CD1c-positive myeloid dendritic cell (primary cell): ENCODE measurements around the gene CYB5B.

ENCODE experiments used
- DNase-seq: peaks from one replicate; pipeline ENCODE4 v3.0.0-alpha.2; 2016; ENCODE audit errors: extremely low spot score

Gene CYB5B

DNA sequence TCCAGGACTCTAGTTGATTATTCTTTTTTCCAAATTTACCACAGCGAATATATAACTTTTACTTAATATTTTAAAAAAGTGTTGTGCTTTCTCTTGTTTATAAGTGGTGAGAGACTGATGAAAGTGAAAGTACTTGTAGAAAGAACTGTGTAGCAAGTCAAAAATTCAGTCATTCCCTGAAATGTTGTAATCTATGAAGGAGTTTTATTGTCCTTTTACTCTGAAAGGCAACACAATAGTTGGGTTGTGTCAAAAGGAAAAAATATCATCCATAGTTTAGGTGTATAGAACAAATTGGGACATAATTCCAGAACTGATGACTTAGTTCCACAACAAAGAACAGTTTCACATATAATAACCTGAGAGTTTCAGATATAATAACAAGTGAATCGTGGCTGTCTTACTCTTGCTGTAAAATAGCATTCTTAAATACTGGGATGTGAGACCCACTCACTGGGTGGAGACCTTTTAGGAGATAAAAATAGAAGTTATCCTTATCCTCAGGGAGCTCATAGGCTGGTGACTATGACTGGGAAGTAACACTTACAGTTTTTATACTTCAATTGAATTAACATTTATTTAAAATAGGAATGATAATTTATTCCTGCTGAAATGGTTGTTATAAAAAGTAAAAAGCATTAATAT, 20.6 kb downstream of the CYB5B start:
- DNase-seq: no peak

- DNase-seq: no peak
These were observed 24.2 kb downstream of the CYB5B start for GRCh38 chr16:69448470-69449193.

DNA sequence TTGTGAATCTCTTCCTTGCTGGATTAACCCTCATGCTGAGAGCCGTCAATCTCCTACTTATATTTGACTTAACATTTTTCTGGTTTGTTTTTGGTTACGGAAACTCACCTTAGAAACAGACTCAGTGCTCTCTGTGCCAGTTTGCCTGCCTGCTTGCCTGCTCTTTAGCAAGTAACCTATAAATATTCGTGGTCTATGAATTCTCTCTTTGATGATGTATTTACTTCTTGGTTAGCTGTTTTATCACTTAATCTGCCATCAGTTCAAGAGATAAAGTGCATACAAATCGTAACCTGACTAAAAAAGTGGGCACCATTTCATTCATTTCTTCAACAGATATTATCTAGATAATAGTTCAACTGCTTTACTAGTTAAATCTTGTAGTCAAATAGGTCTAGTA, 26.7 kb downstream of the CYB5B start:
- DNase-seq: no peak

DNA sequence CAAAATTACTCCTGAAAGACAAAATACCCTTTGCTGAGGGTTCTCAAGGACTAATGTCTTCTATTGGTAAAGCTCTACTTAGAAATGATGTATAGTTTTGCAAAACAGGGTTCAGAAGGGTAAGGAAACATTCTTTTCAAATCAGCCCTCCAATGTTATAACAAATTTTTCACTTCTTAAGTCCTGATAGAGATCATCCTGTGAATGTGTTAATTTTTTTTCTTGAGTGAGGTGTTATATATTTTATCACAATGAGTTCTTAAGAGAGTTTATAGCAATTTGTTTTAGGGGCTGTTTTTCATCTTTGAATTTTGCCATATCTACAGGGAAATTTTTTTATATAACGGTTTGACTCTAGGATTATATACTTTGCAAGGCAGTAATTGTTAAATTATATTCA, 29.5 kb downstream of the CYB5B start:
- DNase-seq: no peak

DNA sequence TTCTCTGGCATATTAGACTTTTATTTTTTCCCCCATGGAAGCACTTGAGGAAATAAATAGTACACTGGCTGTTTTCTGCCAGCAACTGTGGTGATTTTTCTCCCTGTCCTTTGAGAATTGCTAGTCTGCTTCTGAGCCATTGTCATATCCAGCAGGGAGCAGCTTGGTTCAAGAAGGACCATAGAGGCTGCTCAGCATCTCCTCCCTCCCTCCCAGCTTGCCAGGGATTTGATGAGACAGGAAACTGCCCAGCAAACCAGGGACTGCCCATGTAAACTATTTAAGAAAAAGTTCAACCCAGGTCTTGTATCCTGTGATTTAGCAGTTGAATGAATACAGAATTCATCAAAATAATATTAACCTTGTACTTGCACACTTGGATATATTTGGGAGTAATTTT, 39.5 kb downstream of the CYB5B start:
- no peak for DNase-seq

- peak; percentile 12 for DNase-seq
These were observed 40.8 kb downstream of the CYB5B start for GRCh38 chr16:69465083-69465721.

DNA sequence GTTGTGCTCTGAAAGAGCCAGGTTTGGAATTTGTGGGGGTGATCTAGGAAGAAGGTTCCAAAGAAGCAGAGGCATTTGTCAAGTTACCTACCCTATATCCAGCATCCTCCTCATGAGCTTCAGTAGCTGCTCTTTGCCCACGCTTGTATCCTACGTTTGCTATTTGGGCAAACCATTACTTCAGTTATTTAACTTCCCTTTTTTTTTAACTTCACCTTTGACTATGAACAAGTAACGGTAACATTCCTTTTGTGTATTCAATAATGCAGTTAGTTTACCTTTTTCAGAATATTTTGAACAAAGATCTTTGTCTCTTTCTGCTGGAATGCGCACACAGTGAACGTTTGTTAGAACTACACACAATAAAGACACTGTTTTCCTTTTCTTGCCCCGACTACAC, 41.5 kb downstream of the CYB5B start:
- DNase-seq: peak; percentile 23

GRCh38 chr16:69466547-69466946, 42.1 kb downstream of the CYB5B start:
- no peak for DNase-seq

GRCh38 chr16:69467080-69467479, 42.7 kb downstream of the CYB5B start:
- DNase-seq: no peak

DNA sequence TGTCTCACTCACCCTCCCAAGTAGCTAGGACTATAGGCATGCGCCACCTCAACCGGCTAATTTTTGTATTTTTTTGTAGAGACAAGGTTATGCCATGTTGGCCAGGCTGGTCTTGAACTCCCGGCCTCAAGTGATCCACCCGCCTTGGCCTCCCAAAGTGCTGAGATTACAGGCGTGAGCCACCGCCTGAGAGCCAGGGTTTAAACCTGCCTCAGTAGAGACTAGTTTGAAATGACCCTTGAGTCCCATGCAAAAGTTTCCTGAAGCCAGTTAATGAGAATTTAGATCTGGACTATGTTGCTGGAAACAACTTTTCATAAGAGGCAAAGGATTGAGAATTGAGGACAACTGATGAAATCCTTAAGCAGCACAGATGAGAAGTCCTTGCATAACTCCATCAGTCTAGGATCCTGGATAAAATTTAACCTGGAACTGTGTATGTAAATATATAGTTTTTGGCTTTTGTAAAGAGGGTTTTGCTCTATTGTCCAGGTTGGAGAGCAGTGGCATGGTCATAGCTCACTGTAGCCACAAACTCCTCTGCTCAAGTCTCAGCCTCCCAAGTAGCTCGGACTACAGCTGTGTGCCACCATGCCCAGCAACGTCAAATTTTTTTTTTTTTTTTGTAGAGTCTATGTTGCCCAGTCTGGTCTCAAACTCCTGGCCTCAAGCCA, 43.2 kb downstream of the CYB5B start:
- DNase-seq: no peak

DNA sequence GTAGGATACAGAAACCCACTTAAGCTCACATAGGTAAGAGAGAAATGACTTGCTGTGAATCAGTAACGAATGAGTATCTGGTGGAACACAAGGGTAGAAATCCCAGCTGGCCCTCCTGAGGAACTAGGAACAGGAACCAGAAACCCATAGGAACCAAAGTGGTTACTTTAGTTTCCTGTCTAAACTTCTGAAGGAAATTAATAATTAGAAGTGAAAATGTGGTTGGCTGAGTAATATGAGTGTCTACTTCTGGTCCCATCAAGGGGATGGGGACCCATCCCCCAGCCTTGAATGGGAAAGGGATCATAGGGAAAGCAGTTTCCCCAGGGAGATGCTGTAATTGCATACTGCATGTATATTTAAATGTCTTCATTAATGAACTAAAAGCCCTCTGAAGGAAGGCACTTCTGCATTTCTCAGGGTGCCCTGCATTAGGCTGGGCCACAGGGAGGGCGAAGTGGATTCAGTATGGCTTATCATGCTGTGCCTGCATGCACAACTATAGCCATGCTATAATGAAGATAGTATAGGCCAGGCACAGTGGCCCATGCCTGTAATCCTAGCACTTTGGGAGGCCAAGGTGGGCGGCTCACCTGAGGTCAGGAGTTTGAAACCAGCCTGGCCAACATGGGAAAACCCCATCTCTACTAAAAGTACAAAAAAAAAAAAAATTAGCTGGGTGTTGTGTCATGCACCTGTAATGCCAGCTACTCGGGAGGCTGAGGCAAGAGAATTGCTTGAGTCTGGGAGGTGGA, 45.6 kb downstream of the CYB5B start:
- DNase-seq: peak; percentile 78

DNA sequence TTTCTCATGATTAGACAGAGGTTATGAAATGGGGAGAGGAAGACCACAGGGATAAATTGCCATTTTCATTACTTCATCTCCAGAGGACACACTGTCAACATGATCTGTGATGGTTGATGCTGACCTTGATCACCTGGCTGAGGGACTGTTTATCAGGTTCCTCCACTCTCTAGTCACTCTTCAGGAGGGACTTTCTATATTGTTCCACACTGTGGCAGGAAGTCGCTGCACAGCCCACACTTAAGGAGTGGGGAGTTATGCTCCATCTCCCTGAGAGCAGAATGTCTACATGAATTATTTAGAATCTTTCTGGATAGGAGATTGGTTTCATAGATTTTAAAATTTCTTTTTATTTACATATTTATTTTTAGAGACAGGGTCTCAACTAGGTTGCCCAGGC, 46.7 kb downstream of the CYB5B start:
- DNase-seq: peak; percentile 10

DNA sequence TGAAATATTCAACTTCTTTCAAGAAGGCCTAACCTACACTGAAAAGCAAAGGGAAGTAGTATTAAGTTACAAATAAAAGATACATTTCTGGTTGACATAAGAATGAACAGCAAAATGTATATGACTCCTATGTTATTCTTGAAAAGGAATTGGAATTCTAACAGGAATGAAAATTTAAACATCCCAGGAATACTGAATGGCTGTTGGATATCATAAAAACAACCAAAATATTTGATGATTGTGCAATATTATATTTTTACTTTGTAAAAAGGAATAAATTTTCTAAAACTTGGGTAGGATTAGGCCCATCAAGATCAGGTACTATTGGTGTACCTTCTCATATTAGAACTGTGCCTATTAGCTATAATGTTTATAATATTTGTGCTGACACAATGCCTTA, 50.0 kb downstream of the CYB5B start:
- no peak for DNase-seq

DNA sequence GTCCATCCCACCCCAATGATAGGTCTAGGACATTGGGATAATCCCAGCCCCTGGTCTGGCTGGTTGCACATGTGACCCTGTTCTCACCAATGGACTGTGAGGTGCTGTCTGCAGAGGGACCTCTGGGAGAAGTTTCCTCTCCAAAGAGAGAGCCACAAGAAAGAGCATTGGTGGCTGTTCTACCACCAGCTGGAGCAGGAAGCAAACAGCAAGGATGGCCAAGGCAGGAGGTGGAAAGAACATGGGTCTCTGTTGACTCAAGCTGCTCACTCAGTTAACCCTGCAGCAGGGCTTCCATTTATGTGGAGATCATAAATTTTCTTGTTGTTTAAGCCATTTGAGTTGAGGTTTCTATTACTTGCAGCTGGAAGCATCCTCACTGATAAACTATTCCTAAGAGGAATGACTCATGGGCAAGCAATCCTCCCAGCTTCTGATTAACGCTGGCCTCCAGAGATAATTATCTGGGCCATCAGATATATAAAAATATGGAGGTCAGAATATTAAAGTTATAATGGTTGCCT, 52.6 kb downstream of the CYB5B start:
- no peak for DNase-seq

- peak; percentile 66 for DNase-seq
These were observed 53.1 kb downstream of the CYB5B start for GRCh38 chr16:69477546-69477945.

DNA sequence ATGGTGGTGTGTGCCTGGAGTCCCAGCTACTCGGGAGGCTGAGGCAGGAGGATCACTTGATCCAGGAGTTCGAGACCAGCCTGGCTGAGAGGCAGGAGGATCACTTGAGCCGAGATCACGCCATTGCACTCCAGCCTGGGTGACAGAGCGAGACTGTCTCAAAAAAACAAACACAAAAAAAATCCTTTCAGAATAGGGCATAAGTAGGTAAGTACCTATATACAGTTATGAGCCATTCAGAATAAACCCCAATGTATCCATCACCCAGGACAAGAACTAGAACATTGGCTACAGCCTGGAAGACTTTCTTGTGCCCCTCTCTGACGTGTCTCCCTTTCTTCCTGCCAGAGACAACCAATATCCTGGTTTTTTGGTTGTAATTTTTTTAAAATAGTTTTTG, 54.3 kb downstream of the CYB5B start:
- no peak for DNase-seq

GRCh38 chr16:69479775-69480174, 55.4 kb downstream of the CYB5B start:
- no peak for DNase-seq

GRCh38 chr16:69481901-69482341, 57.5 kb downstream of the CYB5B start:
- no peak for DNase-seq

GRCh38 chr16:69482410-69482991, 58.1 kb downstream of the CYB5B start:
- DNase-seq: no peak

GRCh38 chr16:69483611-69484010, 59.2 kb downstream of the CYB5B start:
- no peak for DNase-seq

GRCh38 chr16:69485361-69485760, 60.9 kb downstream of the CYB5B start:
- DNase-seq: no peak
